A549 (cell line): ENCODE results near the gene EVA1C. TPM values are rescaled to one million over a fixed set of nuclear protein-coding genes. Genes with fewer than 3 reads are reported as not detected.

Experiments
- ATAC-seq, 2 experiments: fragments of 200-7000 bp in 1 of 2; fragments of >200 bp in 1 of 2; cut with Nextera tagmentation in 1 of 2; cut with Tn5 transposase in 1 of 2; 3 replicates each; pipeline versions ENCODE4 v1.8.0 to v1.9.1; 2018 to 2020; ENCODE audit warnings: mild to moderate bottlenecking in 1 of 2, moderate library complexity in 1 of 2
- CTCF ChIA-PET: fragments of 300-600 bp; sonication (Branson Sonifier 250); formaldehyde crosslinking; extraction: SDS; loops from one replicate; lab custom pipeline; 2021; ENCODE audit warnings: antibody characterized with exemption, inconsistent platforms; lab: Yijun Ruan, JAX
- POLR2A ChIA-PET: fragments of 350-600 bp; formaldehyde crosslinking; extraction: SDS; loops from one replicate; lab custom pipeline; 2021; ENCODE audit warnings: antibody characterized with exemption, inconsistent platforms; lab: Yijun Ruan, JAX
- DNase-seq, 2 experiments: peaks; one replicate each; pipeline versions ENCODE4 v3.0.0 to v3.0.0-alpha.2; 2011 to 2016; ENCODE audit warnings: low read depth in 1 of 2, low spot score in 1 of 2
- FAIRE-seq: peaks from 2 replicates; lab custom pipeline; 2011; peaks lifted over from hg19 to GRCh38; lab: Jason Lieb, UNC
- H3K27ac ChIP-seq, 2 experiments: fragments of >200 bp; sonication (Bioruptor Twin); formaldehyde crosslinking; 3 replicates each; pipeline ENCODE4 v1.5.1; 2016 to 2017
- H3K4me1 ChIP-seq: fragments of >200 bp; sonication (Bioruptor Twin); formaldehyde crosslinking; 3 replicates; pipeline ENCODE4 v1.6.1; 2016
- H3K4me2 ChIP-seq: fragments of >200 bp; sonication (Bioruptor Twin); formaldehyde crosslinking; 3 replicates; pipeline ENCODE4 v1.6.1; 2016
- H3K4me3 ChIP-seq: fragments of >200 bp; sonication (Bioruptor Twin); formaldehyde crosslinking; 3 replicates; pipeline ENCODE4 v1.5.1; 2016
- H3K9me3 ChIP-seq: fragments of >200 bp; sonication (Bioruptor Twin); formaldehyde crosslinking; 3 replicates; pipeline ENCODE4 v1.6.1; 2016
- CBX8 ChIP-seq: fragments of 200-600 bp; sonication (generic); IDR thresholded peaks from 2 replicates; pipeline ENCODE4 v1.6.1; 2016
- EHF ChIP-seq: fragments of 250-450 bp; sonication (Bioruptor Pico); IDR thresholded peaks from 2 replicates; pipeline ENCODE4 v1.5.0; 2020; ENCODE audit warnings: mild to moderate bottlenecking
- EHMT2 ChIP-seq: fragments of 200-600 bp; sonication (generic); IDR thresholded peaks from 2 replicates; pipeline ENCODE4 v1.6.1; 2016; ENCODE audit warnings: antibody characterized with exemption, low read depth, mild to moderate bottlenecking, moderate library complexity
- FOSB ChIP-seq: fragments of 250-450 bp; sonication (Bioruptor Pico); IDR thresholded peaks from 2 replicates; pipeline ENCODE4 v1.5.0; 2020; ENCODE audit warnings: mild to moderate bottlenecking, moderate library complexity
- FOXS1 ChIP-seq: fragments of 250-450 bp; sonication (Bioruptor Pico); IDR thresholded peaks from 2 replicates; pipeline ENCODE4 v1.5.0; 2020; ENCODE audit warnings: mild to moderate bottlenecking, moderate library complexity
- HDAC2 ChIP-seq: fragments of 200-600 bp; sonication (generic); IDR thresholded peaks from 2 replicates; pipeline ENCODE4 v1.6.1; 2016
- HEYL ChIP-seq: fragments of 250-450 bp; sonication (Bioruptor Pico); IDR thresholded peaks from 2 replicates; pipeline ENCODE4 v1.8.0; 2021; ENCODE audit warnings: mild to moderate bottlenecking, moderate library complexity
- HOXB5 ChIP-seq: fragments of 250-450 bp; sonication (Bioruptor Pico); IDR thresholded peaks from 2 replicates; pipeline ENCODE4 v1.5.0; 2020; ENCODE audit warnings: mild to moderate bottlenecking, moderate library complexity
- JUNB ChIP-seq: fragments of >200 bp; sonication (Bioruptor Twin); formaldehyde crosslinking; IDR thresholded peaks from 2 replicates; pipeline ENCODE4 v1.6.1; 2016
- KDM5A ChIP-seq: fragments of 200-600 bp; sonication (generic); IDR thresholded peaks from 2 replicates; pipeline ENCODE4 v1.6.1; 2016; ENCODE audit warnings: antibody characterized with exemption, mild to moderate bottlenecking
- MYC ChIP-seq: IDR thresholded peaks from 2 replicates; pipeline ENCODE4 v1.6.1; 2012; ENCODE audit warnings: mild to moderate bottlenecking, inconsistent platforms, low read length, improper control_type of control experiment, borderline replicate concordance
- NPAS2 ChIP-seq: fragments of 250-450 bp; sonication (Bioruptor Pico); IDR thresholded peaks from 2 replicates; pipeline ENCODE4 v1.8.0; 2022; ENCODE audit warnings: mild to moderate bottlenecking, moderate library complexity, borderline replicate concordance
- NR3C1 ChIP-seq: fragments of >200 bp; sonication (Bioruptor Twin); formaldehyde crosslinking; IDR thresholded peaks from 3 replicates; pipeline ENCODE4 v1.6.1; 2017
- PHF8 ChIP-seq: fragments of 200-600 bp; sonication (generic); IDR thresholded peaks from 2 replicates; pipeline ENCODE4 v1.6.1; 2016; ENCODE audit warnings: low read depth, mild to moderate bottlenecking, antibody characterized with exemption, moderate library complexity, borderline replicate concordance
- POLR2A ChIP-seq: IDR thresholded peaks from 2 replicates; pipeline ENCODE4 v1.6.1; 2012; ENCODE audit warnings: mild to moderate bottlenecking, low read length
- RFX5 ChIP-seq: fragments of 450-650 bp; IDR thresholded peaks from 2 replicates; pipeline ENCODE4 v1.7.1; 2014; ENCODE audit warnings: antibody characterized with exemption, mild to moderate bottlenecking, moderate library complexity
- TFCP2L1 ChIP-seq: fragments of 250-450 bp; sonication (Bioruptor Pico); IDR thresholded peaks from 2 replicates; pipeline ENCODE4 v1.5.0; 2021; ENCODE audit warnings: mild to moderate bottlenecking
- WGBS: methylation state at CpG from one replicate; pipeline ENCODE4 v1.1.6; 2017; ENCODE audit errors: missing lambda C conversion rate; 5-methylcytosine and 5-hydroxymethylcytosine counted together
- polyA plus RNA-seq, 4 experiments: library from polyadenylated mRNA; depleted of rRNA in 3 of 4; stranded (reverse); fragments of >200 nt; fragmentation: RNase III in 1 of 4; extraction: RNeasy Plus Mini Kit Qiagen cat#74134 plus additional on column Dnase treatment in 1 of 4; gene quantifications; 2 replicates in 3 of 4; 3 replicates in 1 of 4; pipeline ENCODE4 v1.2.3, GENCODE V29; 2011 to 2017
- TF ChIP-seq, protein P1 (sequence below): fragments of 200-600 bp; sonication (generic); IDR thresholded peaks from 2 replicates; pipeline ENCODE4 v1.6.1; 2016; ENCODE audit warnings: antibody characterized with exemption, mild to moderate bottlenecking, moderate library complexity
- TF ChIP-seq, protein P2 (sequence below): fragments of >200 bp; sonication (Bioruptor Twin); formaldehyde crosslinking; IDR thresholded peaks from 2 replicates; pipeline ENCODE4 v1.6.1; 2016
- TF ChIP-seq, protein P3 (sequence below): fragments of 150-350 bp; IDR thresholded peaks from 2 replicates; pipeline ENCODE4 v1.6.1; 2014; ENCODE audit warnings: low read depth, mild to moderate bottlenecking, low read length
- TF ChIP-seq, protein P4 (sequence below): fragments of 450-650 bp; IDR thresholded peaks from 2 replicates; pipeline ENCODE4 v1.6.1; 2014; ENCODE audit warnings: antibody characterized with exemption
- TF ChIP-seq, protein P5 (sequence below): fragments of >200 bp; sonication (Bioruptor Twin); formaldehyde crosslinking; IDR thresholded peaks from 3 replicates; pipeline ENCODE4 v1.6.1; 2016
- TF ChIP-seq, protein P6 (sequence below): IDR thresholded peaks from 2 replicates; pipeline ENCODE4 v1.6.1; 2012; ENCODE audit warnings: low read depth, borderline replicate concordance
- TF ChIP-seq, protein P7 (sequence below): fragments of 250-450 bp; sonication (Bioruptor Pico); IDR thresholded peaks from 2 replicates; pipeline ENCODE4 v1.5.0; 2020; ENCODE audit warnings: low read depth, mild to moderate bottlenecking, moderate library complexity

EVA1C gene
- polyA plus RNA-seq, 2 of the 4 experiments (the other 2 are of a cell fraction) = 41.1 to 48.0 TPM

DNA sequence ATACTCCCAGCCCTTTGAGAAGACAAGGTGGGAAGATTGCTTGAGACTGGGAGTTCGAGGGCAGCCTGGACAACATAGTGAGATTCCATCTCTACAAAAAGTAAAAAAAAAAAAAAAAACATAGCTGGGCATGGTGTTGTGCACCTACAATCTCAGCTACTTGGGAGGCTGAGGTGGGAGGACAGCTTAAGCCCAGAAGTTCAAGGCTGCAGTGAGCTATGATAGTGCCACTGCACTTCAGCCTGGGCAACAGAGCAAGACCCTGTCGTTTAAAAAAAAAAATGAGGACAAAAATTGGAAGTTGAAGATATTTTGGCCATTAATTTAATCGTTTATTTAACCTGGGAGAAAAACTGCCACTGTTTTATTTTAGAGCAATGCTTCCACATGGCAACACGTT, 20.8 kb upstream of the EVA1C start (continued):
- TF ChIP-seq, protein P1, sequence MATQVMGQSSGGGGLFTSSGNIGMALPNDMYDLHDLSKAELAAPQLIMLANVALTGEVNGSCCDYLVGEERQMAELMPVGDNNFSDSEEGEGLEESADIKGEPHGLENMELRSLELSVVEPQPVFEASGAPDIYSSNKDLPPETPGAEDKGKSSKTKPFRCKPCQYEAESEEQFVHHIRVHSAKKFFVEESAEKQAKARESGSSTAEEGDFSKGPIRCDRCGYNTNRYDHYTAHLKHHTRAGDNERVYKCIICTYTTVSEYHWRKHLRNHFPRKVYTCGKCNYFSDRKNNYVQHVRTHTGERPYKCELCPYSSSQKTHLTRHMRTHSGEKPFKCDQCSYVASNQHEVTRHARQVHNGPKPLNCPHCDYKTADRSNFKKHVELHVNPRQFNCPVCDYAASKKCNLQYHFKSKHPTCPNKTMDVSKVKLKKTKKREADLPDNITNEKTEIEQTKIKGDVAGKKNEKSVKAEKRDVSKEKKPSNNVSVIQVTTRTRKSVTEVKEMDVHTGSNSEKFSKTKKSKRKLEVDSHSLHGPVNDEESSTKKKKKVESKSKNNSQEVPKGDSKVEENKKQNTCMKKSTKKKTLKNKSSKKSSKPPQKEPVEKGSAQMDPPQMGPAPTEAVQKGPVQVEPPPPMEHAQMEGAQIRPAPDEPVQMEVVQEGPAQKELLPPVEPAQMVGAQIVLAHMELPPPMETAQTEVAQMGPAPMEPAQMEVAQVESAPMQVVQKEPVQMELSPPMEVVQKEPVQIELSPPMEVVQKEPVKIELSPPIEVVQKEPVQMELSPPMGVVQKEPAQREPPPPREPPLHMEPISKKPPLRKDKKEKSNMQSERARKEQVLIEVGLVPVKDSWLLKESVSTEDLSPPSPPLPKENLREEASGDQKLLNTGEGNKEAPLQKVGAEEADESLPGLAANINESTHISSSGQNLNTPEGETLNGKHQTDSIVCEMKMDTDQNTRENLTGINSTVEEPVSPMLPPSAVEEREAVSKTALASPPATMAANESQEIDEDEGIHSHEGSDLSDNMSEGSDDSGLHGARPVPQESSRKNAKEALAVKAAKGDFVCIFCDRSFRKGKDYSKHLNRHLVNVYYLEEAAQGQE = no peak
- TF ChIP-seq, protein P2, sequence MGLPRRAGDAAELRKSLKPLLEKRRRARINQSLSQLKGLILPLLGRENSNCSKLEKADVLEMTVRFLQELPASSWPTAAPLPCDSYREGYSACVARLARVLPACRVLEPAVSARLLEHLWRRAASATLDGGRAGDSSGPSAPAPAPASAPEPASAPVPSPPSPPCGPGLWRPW = no peak
- no peak for TF ChIP-seq CBX8

DNA sequence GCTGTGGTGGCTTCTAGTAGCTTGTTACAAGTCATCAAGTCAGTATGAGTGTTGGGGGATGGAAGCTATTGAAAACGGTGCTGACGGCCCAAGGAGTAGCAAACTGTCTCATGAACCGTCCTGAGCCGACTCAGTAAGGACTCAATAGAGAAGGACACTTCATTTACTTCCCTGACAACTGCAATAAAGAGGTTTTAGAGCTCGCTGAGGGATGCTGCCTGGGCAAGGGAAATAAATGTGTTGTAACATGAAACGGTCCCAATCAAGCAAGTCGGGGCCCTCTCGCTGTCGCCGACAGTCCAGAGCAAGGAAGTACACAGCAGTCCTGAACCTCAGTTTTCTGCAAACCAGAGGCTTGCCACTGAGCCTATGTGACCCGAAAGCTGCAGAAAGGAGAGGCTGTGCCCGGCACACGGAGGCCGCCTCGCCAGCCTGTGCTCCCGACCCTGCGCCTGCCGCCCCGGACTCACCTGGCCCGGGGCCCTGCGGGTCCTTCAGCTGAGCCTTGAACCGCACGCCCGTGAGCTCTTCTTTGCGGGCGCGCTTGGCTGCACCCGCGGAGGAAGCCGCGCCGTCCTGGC, 20.1 kb upstream of the EVA1C start:
- Histone ChIP-seq H3K9me3 (peaks cover 5% of the 10 kb centered on the region; the same call in 2 of the 3 replicates), H3K4me1 (peaks cover 30% of the 10 kb centered on the region), H3K4me2 (peak overlapping the region; percentile 95), H3K27ac (peak overlapping the region; percentile 75 to 97), H3K4me3 (peak overlapping the region; percentile 100)
- CTCF ChIA-PET = interaction anchor here (0.6 to 1.2 kb wide), 5 partner anchors 9 to 218 kb away, joined by 3 to 8 read pairs (median 3); no protein-coding TSS in a partner anchor
- DNase-seq (no peak), FAIRE-seq (no peak), ATAC-seq (peak; percentile 60 to 72)
- POLR2A ChIA-PET = interaction anchor here (1.4 kb wide), 1 partner anchor 10 kb away, joined by 5 read pairs; no protein-coding TSS in a partner anchor
- 2% methylated on average over 11 of the region's 32 CpGs for WGBS
- peak; percentile 36; the same call in 1 of the 2 replicates for TF ChIP-seq KDM5A
- TF ChIP-seq MYC = no peak
- TF ChIP-seq PHF8 = no peak; the same call in 1 of the 2 replicates

DNA sequence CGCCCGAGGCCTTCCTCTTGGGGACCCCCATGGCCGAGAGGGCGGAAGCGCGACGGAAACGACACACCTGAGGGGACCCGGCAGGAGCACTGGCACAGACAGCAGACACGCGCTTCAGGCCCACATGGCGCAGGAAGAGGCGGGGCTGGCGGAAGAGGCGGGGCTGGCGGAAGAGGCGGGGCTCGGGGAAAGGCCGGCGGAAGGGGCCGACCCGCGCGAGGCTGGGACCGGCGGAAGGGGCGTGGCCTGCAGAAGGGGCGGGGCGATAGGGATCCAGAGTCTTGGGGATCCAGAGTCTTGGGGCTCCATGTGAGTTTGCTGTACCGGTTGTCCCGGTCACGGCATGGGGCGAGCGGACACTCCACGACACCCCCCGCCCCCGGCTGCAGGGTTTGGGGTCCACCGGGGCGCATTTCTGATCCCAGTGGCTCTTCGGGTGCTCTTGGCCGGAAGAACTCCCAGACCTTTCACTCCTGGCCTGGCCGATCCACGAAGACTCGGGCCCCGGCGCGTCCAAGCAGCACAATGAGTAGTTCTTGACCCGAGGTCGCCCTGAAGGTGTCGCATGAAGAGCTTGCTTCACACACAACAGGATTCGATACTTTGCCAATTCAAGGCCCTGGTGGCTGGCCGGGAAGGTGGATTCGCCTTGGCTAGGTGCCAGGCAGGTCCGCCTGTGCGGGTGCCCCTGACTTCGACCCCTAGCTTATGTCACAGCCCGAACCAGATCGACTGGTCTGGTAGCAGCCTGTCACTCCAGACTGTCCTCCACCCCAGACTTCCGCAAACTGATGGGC, 19.4 kb upstream of the EVA1C start, which contains the start of gene URB1:
Gene URB1, minus strand, starts transcription at position 133 of the 797 bp plus-strand sequence. Its CDS starts 102 bp downstream, at position 31.
- ATAC-seq = peak; percentile 96 to 98
- H3K4me2 ChIP-seq = peak within 1 kb of the TSS; percentile 95
- peak within 1 kb of the TSS; percentile 75 to 97 for H3K27ac ChIP-seq
- POLR2A ChIA-PET = interaction anchor here (1.4 kb wide), 1 partner anchor 10 kb away, joined by 5 read pairs; no protein-coding TSS in a partner anchor
- FAIRE-seq = no peak
- WGBS = 5% methylated on average over 14 of the region's 59 CpGs
- CTCF ChIA-PET = interaction anchor here (0.7 to 1.4 kb wide), 4 partner anchors 15 to 208 kb away, joined by 3 to 8 read pairs (median 3); no protein-coding TSS in a partner anchor
- H3K4me1 ChIP-seq = peaks cover 25% of the 10 kb centered on the region
- peak; percentile 43 to 79 for DNase-seq
- peaks cover 5% of the 10 kb centered on the region; the same call in 2 of the 3 replicates for H3K9me3 ChIP-seq
- H3K4me3 ChIP-seq = peak within 1 kb of the TSS; percentile 100
- TF ChIP-seq, protein P3, sequence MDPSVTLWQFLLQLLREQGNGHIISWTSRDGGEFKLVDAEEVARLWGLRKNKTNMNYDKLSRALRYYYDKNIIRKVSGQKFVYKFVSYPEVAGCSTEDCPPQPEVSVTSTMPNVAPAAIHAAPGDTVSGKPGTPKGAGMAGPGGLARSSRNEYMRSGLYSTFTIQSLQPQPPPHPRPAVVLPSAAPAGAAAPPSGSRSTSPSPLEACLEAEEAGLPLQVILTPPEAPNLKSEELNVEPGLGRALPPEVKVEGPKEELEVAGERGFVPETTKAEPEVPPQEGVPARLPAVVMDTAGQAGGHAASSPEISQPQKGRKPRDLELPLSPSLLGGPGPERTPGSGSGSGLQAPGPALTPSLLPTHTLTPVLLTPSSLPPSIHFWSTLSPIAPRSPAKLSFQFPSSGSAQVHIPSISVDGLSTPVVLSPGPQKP = no peak
- TF ChIP-seq HOXB5 (CRISPR knock-in tag) (no peak), JUNB (no peak), RFX5 (no peak), EHF (no peak), HDAC2 (no peak), NPAS2 (no peak), FOXS1 (no peak), NR3C1 (no peak), POLR2A (peak; percentile 70), EHMT2 (no peak), TFCP2L1 (no peak), MYC (peak; percentile 49; the same call in 1 of the 2 replicates), FOSB (CRISPR knock-in tag) (no peak), HEYL (CRISPR knock-in tag) (no peak)
- TF ChIP-seq, protein P4, sequence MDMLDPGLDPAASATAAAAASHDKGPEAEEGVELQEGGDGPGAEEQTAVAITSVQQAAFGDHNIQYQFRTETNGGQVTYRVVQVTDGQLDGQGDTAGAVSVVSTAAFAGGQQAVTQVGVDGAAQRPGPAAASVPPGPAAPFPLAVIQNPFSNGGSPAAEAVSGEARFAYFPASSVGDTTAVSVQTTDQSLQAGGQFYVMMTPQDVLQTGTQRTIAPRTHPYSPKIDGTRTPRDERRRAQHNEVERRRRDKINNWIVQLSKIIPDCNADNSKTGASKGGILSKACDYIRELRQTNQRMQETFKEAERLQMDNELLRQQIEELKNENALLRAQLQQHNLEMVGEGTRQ = peak; percentile 13; the same call in 1 of the 2 replicates
- TF ChIP-seq, protein P5, sequence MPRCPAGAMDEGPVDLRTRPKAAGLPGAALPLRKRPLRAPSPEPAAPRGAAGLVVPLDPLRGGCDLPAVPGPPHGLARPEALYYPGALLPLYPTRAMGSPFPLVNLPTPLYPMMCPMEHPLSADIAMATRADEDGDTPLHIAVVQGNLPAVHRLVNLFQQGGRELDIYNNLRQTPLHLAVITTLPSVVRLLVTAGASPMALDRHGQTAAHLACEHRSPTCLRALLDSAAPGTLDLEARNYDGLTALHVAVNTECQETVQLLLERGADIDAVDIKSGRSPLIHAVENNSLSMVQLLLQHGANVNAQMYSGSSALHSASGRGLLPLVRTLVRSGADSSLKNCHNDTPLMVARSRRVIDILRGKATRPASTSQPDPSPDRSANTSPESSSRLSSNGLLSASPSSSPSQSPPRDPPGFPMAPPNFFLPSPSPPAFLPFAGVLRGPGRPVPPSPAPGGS = 0 out of 3 replicates have a peak, but pooled peaks have one; percentile 43
- TF ChIP-seq, protein P6, sequence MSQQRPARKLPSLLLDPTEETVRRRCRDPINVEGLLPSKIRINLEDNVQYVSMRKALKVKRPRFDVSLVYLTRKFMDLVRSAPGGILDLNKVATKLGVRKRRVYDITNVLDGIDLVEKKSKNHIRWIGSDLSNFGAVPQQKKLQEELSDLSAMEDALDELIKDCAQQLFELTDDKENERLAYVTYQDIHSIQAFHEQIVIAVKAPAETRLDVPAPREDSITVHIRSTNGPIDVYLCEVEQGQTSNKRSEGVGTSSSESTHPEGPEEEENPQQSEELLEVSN = peak; percentile 36; the same call in 1 of the 2 replicates
- TF ChIP-seq, protein P7, sequence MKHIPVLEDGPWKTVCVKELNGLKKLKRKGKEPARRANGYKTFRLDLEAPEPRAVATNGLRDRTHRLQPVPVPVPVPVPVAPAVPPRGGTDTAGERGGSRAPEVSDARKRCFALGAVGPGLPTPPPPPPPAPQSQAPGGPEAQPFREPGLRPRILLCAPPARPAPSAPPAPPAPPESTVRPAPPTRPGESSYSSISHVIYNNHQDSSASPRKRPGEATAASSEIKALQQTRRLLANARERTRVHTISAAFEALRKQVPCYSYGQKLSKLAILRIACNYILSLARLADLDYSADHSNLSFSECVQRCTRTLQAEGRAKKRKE = no peak
